GM10266 (cell line): ENCODE results near the gene EIF4G3.
"Not testable (repeated sequence)": the region's sequence is repeated elsewhere in the genome, so short reads cannot be mapped to it uniquely, and the experiment has no call there.

Experiments
- DNase-seq: peaks from one replicate; pipeline ENCODE4 v3.0.0; 2012; ENCODE audit errors: extremely low spot score
- CTCF ChIP-seq: IDR thresholded peaks from 2 replicates; pipeline ENCODE4 v1.5.1; 2012; ENCODE audit warnings: mild to moderate bottlenecking, low read depth; ENCODE audit not compliant: control insufficient read depth, insufficient read depth; ENCODE audit errors: missing control alignments

The EIF4G3 gene

GRCh38 chr1:21216835-21217811, 40.4 kb upstream of the EIF4G3 start:
- peak; percentile 70 for DNase-seq
- peak; percentile 76 for TF ChIP-seq CTCF

DNA sequence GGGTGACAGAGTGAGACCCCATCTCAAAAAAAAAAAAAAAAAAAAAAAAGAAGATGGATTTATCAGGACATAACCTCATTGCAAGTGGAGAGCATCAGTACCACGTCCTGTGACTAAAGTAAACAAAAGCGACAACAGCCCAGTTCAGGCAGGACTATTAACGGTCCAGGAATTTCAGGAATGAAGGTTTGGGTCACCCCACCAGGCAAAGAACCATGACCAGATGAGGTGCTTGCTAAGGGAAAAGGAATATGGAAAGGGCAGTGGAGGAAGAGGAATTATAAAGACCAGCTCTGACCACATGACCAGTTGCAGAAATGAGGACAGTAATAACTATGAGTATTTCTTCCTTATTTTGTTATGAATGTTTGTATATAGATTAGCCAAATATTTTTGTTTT, 35.4 kb upstream of the EIF4G3 start:
- TF ChIP-seq CTCF, result no peak
- no peak for DNase-seq

GRCh38 chr1:21208137-21208700, 31.5 kb upstream of the EIF4G3 start:
- not testable (repeated sequence) for DNase-seq

GRCh38 chr1:21206117-21206516, 29.4 kb upstream of the EIF4G3 start:
- no peak for TF ChIP-seq CTCF
- DNase-seq, result no peak

DNA sequence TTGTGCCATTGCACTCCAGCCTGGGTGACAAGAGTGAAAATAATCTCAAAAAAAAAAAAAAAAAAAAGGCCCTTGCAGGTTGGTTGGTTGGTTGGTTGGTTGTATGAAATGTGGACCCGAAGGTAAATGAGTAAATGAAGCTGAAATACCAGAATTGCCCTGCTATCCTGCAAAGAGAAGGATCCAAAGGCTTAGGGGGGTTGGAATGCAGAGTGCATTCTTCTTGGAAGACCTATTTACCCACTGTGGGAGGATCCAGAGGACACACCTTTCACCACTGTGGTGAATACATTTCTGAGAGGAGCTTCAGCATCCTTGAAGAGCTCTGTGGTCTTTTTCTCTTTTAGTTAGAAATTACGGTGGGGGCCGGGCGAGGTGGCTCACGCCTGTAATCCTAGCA, 28.7 kb upstream of the EIF4G3 start:
- no peak for DNase-seq
- TF ChIP-seq CTCF, result no peak

DNA sequence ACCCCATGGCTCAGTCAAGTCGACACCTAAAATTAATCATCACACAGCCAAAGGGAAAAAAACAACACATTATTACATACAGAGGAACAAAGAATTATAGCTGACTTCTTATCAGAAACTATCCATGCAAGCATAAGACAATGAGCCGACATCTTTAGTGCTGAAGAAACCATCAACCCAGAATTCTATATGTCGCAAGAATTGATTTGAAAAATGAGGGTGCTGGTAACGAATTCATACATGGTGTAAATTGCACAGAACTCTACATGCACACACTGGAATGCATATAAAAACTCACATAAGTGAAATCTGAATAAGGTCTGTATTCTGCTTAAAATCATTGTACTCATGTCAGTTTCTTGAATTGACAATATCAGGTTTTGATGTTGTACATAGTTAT, 25.0 kb upstream of the EIF4G3 start:
- TF ChIP-seq CTCF, result no peak

GRCh38 chr1:21201238-21201637, 24.5 kb upstream of the EIF4G3 start:
- DNase-seq, result not testable (repeated sequence)

More for the DNA sequence above, 25.0 kb upstream of the EIF4G3 start:
- DNase-seq, result no peak

DNA sequence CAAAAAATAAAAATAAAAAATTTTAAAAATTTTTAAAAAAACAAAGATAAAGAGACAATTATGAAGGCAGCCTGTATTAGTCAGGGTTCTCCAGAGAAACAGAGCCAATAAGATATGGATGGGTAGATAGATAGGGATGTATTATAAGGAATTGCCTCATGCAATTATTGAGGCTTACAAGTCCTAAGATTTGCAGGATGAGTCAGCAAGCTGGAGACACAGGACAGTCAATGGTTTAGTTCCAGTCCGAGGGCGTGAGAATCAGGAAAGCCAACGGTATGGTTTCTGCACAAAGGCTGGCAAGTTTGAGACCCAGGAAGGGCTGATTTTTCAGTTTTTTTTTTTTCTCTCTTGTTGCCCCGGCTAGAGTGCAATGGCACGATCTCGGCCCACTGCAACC, 24.1 kb upstream of the EIF4G3 start:
- TF ChIP-seq CTCF, result no peak
- no peak for DNase-seq
